Subcutaneous abdominal adipose tissue (tissue), 5 donors: ENCODE results near the gene NUTM1.

Experiments
- H3K27ac ChIP-seq: one replicate; pipeline ENCODE4 v1.7.0; 2013; ENCODE audit warnings: low read depth, mild to moderate bottlenecking, inconsistent platforms, low read length, moderate library complexity
- H3K27me3 ChIP-seq, 5 donors: one replicate each; pipeline ENCODE4 v1.7.0; 2013; ENCODE audit warnings: low read length in 5 of 5, inconsistent platforms in 1 of 5; ENCODE audit not compliant: control insufficient read depth in 5 of 5, insufficient read depth in 4 of 5
- H3K36me3 ChIP-seq, 5 donors: one replicate each; pipeline ENCODE4 v1.7.0; 2013; ENCODE audit warnings: low read length in 5 of 5; ENCODE audit not compliant: control insufficient read depth in 5 of 5, insufficient read depth in 5 of 5
- H3K4me1 ChIP-seq, 5 donors: one replicate each; pipeline ENCODE4 v1.7.0; 2013; ENCODE audit warnings: low read length in 5 of 5, mild to moderate bottlenecking in 3 of 5, moderate library complexity in 1 of 5; ENCODE audit not compliant: control insufficient read depth in 5 of 5, insufficient read depth in 5 of 5
- H3K4me3 ChIP-seq, 5 donors: one replicate each; pipeline ENCODE4 v1.7.0; 2013; ENCODE audit warnings: low read length in 5 of 5, low read depth in 1 of 5
- H3K9ac ChIP-seq, 5 donors: one replicate each; pipeline ENCODE4 v1.7.0; 2013; ENCODE audit warnings: low read length in 5 of 5, mild to moderate bottlenecking in 4 of 5, moderate library complexity in 3 of 5
- H3K9me3 ChIP-seq, 5 donors: one replicate each; pipeline ENCODE4 v1.7.0; 2013; ENCODE audit warnings: low read length in 5 of 5; ENCODE audit not compliant: control insufficient read depth in 5 of 5
- donor health status: healthy.
- donor health status: healthy.
- donor health status: healthy.
- donor health status: healthy.
- donor health status: healthy.

NUTM1 gene, protein sequence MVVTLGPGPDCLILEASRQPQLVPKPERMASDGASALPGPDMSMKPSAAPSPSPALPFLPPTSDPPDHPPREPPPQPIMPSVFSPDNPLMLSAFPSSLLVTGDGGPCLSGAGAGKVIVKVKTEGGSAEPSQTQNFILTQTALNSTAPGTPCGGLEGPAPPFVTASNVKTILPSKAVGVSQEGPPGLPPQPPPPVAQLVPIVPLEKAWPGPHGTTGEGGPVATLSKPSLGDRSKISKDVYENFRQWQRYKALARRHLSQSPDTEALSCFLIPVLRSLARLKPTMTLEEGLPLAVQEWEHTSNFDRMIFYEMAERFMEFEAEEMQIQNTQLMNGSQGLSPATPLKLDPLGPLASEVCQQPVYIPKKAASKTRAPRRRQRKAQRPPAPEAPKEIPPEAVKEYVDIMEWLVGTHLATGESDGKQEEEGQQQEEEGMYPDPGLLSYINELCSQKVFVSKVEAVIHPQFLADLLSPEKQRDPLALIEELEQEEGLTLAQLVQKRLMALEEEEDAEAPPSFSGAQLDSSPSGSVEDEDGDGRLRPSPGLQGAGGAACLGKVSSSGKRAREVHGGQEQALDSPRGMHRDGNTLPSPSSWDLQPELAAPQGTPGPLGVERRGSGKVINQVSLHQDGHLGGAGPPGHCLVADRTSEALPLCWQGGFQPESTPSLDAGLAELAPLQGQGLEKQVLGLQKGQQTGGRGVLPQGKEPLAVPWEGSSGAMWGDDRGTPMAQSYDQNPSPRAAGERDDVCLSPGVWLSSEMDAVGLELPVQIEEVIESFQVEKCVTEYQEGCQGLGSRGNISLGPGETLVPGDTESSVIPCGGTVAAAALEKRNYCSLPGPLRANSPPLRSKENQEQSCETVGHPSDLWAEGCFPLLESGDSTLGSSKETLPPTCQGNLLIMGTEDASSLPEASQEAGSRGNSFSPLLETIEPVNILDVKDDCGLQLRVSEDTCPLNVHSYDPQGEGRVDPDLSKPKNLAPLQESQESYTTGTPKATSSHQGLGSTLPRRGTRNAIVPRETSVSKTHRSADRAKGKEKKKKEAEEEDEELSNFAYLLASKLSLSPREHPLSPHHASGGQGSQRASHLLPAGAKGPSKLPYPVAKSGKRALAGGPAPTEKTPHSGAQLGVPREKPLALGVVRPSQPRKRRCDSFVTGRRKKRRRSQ

DNA sequence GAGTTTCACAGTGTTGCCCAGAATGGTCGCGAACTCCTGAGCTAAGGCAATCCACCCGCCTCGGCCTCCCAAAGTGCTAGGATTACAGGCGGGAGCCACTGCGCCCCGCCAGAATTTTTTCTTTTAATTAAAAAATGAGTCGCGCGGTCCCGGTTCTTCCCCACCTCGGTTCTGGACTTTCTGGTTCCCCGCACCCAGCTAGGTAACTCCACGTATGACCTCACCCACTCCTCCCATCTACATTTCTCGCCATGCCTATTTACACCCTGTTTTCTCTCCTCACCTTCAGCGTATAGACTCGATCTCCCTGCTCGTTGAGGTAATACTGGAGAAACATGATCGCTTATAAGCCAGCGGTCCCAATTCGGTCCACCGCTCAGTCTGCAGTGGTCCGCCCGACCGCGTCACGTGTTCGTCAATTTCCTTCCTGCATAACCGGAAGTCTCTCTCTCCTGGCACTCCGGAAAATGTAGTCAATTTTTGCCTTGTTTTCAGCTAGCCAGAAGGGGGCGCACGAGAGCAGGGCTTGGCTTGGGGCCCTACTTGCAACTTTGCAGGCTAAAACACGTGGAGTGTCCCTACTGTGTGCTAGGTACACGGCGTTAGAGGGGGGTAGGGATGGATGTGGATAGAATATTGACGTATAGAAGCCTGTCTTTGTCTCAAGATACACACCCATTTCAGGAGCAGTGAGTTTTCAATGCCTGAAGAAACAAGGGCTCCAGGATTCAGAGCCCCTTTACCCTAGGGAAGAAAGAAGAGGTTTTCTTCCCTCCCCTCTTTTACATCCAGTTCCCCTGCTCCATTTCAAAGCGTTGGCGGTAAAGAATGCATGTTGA lies at the start of gene NUTM1, which contains the start of gene NOP10:
Gene NUTM1 (plus strand): TSS at position 579 of the 839 bp plus-strand sequence. CDS start 382 bp downstream, outside the sequence.
Gene NOP10 (minus strand): TSS at position 400 of the 839 bp plus-strand sequence. CDS start 63 bp downstream, at position 337.
- Histone ChIP-seq H3K4me1 (peaks cover 2 to 27% (median 21%) of the 10 kb centered on the region in 5 donors), H3K27ac (peak within 1 kb of the TSS; percentile 94), H3K9ac (peak within 1 kb of the TSS; percentile 77 to 99 (median 95)), H3K4me3 (peak within 1 kb of the TSS; percentile 86 to 100 (median 99)), H3K36me3 (peaks cover 0 to 4% (median 0%) of the 10 kb centered on the region in 5 donors), H3K9me3 (no peaks in the 10 kb centered on the region), H3K27me3 (no peaks in the 10 kb centered on the region)

- Histone ChIP-seq H3K9ac (no peak overlapping the region), H3K27ac (peak overlapping the region; percentile 19), H3K27me3 (no peaks in the 10 kb centered on the region), H3K4me1 (peaks cover 0 to 7% (median 0%) of the 10 kb centered on the region in 5 donors), H3K36me3 (peaks cover 0 to 4% (median 2%) of the 10 kb centered on the region in 5 donors), H3K9me3 (no peaks in the 10 kb centered on the region), H3K4me3 (no peak overlapping the region)
Observed at GRCh38 chr15:34297059-34297458, 46.1 kb upstream of the NUTM1 start.

DNA sequence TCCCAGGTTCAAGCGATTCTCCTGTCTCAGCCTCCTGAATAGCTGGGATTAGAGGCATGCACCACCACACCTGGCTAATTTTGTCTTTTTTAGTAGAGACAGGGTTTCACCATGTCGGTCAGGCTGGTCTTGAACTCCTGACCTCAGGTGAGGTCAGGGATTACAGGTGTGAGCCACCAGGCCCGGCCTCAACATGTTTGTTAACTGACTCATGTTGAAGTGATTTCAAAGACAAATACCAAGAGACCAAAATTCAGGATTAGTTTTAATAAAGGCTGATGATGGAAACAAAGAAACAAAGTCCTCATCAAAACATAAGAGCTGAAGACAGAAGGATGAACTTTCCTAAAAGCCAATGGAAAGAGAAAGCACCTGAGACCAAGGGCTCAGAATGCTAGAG lies 42.1 kb upstream of the NUTM1 start:
- Histone ChIP-seq H3K9me3 (no peaks in the 10 kb centered on the region), H3K27ac (no peak overlapping the region), H3K4me1 (peaks cover 0 to 7% (median 0%) of the 10 kb centered on the region in 5 donors), H3K9ac (no peak overlapping the region), H3K36me3 (no peaks in the 10 kb centered on the region), H3K4me3 (no peak overlapping the region), H3K27me3 (no peaks in the 10 kb centered on the region)

DNA sequence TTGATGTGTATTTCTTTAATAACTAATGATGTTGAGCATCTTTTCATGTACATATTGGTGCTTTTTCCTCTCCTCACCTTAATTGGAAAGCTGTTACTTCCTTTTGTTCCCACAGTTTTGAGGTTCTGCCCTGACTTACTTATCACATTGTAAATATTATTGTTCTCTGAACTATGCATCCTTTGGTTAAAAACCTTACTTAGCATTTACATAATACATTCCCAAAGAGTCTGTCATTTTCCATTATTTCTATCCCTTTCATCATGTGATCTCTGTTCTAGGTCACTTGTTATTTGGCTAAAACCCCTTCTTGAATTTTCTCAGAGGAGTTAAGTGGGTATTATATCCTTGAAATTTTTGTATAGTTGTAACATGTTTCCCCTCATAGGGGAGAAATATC lies 38.5 kb upstream of the NUTM1 start:
- Histone ChIP-seq H3K27ac (no peak overlapping the region), H3K36me3 (no peaks in the 10 kb centered on the region), H3K4me1 (no peaks in the 10 kb centered on the region), H3K4me3 (no peak overlapping the region), H3K9ac (no peak overlapping the region), H3K9me3 (no peaks in the 10 kb centered on the region), H3K27me3 (no peaks in the 10 kb centered on the region)

DNA sequence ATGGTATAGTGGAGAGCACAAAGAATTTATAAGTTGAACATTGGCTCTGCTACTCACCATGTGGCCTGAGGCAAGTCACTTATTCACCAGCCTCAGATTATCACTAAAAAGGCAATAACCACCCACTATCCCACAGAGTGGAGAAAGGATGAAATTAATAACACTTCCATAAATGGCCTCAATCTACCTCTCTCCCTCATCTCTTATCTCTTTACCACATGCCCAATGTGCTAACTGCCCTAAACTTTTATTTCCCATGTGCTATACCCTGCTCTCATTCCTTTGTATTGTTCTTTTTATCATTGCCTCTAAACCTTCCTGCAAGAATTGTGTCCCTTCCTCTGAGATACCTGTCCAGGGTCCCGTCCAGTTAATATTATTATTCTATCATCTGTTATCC lies 31.6 kb upstream of the NUTM1 start:
- Histone ChIP-seq H3K36me3 (peaks cover 0 to 6% (median 0%) of the 10 kb centered on the region in 5 donors), H3K9me3 (no peaks in the 10 kb centered on the region), H3K27me3 (no peaks in the 10 kb centered on the region), H3K4me3 (no peak overlapping the region), H3K9ac (no peak overlapping the region), H3K27ac (no peak overlapping the region), H3K4me1 (no peaks in the 10 kb centered on the region)

- Histone ChIP-seq H3K27ac (no peak overlapping the region), H3K4me1 (peaks cover 0 to 21% (median 10%) of the 10 kb centered on the region in 5 donors), H3K9me3 (no peaks in the 10 kb centered on the region), H3K4me3 (no peak overlapping the region), H3K9ac (no peak overlapping the region), H3K36me3 (peaks cover 0 to 6% (median 0%) of the 10 kb centered on the region in 5 donors), H3K27me3 (no peaks in the 10 kb centered on the region)
Observed at GRCh38 chr15:34314491-34315490, 28.3 kb upstream of the NUTM1 start.

DNA sequence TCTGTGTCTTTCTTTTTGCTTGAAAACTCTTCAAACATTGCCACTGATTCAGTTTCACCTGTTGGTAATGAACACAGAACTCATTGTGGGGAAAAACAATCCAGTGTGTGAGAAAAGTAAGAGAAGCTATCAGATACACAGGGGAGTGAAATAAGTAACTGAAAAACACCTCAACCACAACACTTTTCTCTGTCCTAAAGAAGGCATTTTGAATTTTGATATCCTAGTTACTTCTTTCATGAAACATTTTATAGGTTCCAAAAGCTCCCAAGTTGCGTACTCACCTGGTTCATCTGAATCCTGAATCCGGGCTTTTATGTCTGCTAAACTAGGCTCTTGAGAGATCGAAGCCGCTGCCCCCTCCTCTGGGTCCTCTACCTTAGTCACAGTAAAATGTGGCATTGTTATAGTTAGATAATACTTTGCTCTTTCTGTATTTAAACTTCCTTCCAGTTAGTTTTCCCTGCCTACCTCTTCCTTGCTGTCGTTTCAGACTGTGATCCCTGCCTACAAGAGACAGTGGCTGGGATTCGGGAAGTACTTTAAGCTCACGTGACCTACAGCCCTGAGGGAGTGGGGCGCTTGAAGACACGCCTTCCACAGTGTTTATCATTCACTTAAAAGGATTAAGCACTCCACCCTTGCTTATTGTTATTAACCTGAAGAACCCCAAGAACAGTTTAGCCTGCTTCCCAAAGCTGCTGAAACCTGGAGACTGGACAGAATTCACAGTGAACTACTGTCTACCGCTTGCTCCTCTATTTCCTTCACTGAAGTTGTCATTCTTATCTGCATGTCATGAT lies 24.6 kb upstream of the NUTM1 start:
- H3K9ac ChIP-seq = peak overlapping the region; percentile 19 to 90 (median 80)
- peaks cover 0 to 6% (median 0%) of the 10 kb centered on the region in 5 donors for H3K36me3 ChIP-seq
- H3K9me3 ChIP-seq = peaks cover 0 to 3% (median 0%) of the 10 kb centered on the region in 5 donors
- peak overlapping the region; percentile 65 to 89 (median 70) for H3K4me3 ChIP-seq
- peaks cover 0 to 21% (median 10%) of the 10 kb centered on the region in 5 donors for H3K4me1 ChIP-seq
- peak overlapping the region; percentile 11 for H3K27ac ChIP-seq
- no peaks in the 10 kb centered on the region for H3K27me3 ChIP-seq

DNA sequence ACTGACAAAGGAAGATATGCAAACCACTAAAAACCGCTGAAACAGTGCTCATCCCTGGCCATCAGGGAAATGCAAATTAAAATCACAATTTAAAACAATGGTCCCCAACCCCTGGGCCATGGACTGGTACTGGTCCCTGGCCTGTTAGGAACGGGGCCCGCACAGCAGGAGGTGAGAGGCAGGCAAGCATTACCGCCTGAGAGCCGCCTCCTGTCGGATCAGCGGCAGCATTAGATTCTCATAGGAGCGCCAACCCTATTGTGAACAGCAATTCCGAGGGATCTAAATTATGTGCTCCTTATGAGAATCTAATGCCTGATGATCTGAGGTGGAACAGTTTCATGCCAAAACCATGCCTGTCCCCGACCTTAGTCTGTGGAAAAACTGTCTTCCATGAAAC lies 19.9 kb upstream of the NUTM1 start:
- Histone ChIP-seq H3K9me3 (peaks cover 0 to 3% (median 0%) of the 10 kb centered on the region in 5 donors), H3K27ac (no peak overlapping the region), H3K9ac (no peak overlapping the region), H3K36me3 (no peaks in the 10 kb centered on the region), H3K4me1 (peaks cover 0 to 12% (median 6%) of the 10 kb centered on the region in 5 donors), H3K27me3 (no peaks in the 10 kb centered on the region), H3K4me3 (no peak overlapping the region)
